Frontal cortex (tissue), 4 donors: ENCODE measurements around the gene NTSR2. TPM values are rescaled to one million over a fixed set of nuclear protein-coding genes. Genes with fewer than 3 reads are reported as not detected.

Experiments
- DNase-seq, 2 donors: peaks; one replicate each; pipeline ENCODE4 v3.0.0; 2012; ENCODE audit warnings: low spot score in 2 of 2
- FAIRE-seq: peaks from 2 replicates; lab custom pipeline; 2012; peaks lifted over from hg19 to GRCh38; lab: Jason Lieb, UNC
- total RNA-seq: library from RNA; depleted of rRNA; stranded (reverse); fragments of >200 nt; gene quantifications from one replicate; pipeline ENCODE4 v1.2.3, GENCODE V29; 2014
- donor health status: control.
- donor health status: control.
- donor health status: control.

NTSR2 gene
- total RNA-seq, 1 donor from 2014 or later, result 0.82 TPM

GRCh38 chr2:11635141-11635540, 34.9 kb downstream of the NTSR2 start:
- DNase-seq (no peak), FAIRE-seq (no peak)

- DNase-seq (no peak), FAIRE-seq (no peak)
Observed at GRCh38 chr2:11634584-11634983, 35.4 kb downstream of the NTSR2 start.

DNA sequence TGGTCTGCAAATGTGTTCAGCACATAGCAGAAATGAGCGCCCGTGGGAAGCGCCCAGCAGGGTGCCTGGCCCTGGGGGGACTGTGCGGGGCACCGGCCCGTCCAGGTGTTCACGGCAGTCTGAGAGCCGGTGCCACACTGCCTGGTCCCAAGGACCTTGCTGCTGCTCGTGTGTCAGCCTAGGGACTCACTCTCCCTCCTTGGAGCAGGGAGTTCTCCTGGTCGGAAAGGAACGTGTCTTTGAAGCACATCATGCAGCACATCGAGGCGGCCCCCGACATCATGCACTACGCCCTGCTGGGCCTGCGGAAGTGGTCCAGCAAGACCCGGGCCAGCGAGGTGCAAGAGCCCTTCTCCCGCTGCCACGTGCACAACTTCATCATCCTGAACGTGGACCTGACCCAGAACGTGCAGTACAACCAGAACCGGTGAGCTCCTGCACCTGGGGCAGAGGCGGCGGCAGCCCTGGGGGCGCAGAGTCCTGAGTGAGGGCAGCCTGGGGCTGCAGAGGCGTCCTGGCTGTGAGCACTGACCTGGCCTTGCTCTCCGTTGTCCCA, 36.0 kb downstream of the NTSR2 start:
- DNase-seq, result no peak
- no peak for FAIRE-seq

DNA sequence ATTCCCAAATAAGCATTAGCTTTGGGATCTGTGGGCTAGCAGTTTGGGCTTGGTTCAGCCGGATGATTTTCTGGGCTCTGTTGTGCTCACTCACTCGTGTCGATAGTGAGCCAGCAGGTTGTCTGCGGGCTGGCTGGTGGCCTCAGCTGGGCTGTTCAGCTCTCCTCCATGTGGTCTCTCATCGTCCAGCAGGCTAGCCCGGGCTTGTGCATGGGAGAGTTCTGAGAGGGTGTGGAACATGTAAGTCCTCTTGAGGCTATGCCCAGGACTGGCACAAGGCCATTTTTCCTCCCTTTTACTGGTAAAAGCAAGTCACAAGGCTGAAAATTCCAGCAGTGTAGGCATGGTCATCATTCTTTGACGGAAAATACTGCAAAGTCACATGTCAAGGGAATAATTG, 38.5 kb downstream of the NTSR2 start:
- FAIRE-seq, result no peak

DNA sequence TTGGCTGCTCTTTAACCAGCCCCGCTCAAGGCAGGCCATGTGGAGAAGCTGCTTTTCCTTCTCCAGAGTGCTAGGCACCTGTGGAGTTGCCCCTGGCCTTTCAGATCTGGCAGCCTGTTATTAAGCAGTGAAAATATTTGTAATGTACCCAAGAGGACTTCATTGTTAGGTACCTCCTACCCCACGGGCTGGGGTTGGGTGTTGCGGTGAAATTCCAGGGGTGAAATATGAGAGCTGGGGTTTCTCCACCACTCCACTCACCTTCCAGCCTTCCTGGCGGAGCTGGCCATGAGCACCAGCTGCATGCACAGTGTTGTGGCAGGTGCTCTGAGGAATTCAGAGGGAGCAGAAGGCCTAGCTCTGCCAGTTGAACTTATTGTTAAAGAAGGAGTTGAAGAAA, 39.1 kb downstream of the NTSR2 start:
- no peak for FAIRE-seq

More for the DNA sequence above, 38.5 kb downstream of the NTSR2 start:
- DNase-seq, result no peak

GRCh38 chr2:11629851-11630250, 40.1 kb downstream of the NTSR2 start:
- FAIRE-seq, result no peak
- DNase-seq, result no peak

More for the DNA sequence above, 39.1 kb downstream of the NTSR2 start:
- DNase-seq, result no peak

GRCh38 chr2:11629215-11629614, 40.8 kb downstream of the NTSR2 start:
- FAIRE-seq, result no peak
- no peak for DNase-seq

DNA sequence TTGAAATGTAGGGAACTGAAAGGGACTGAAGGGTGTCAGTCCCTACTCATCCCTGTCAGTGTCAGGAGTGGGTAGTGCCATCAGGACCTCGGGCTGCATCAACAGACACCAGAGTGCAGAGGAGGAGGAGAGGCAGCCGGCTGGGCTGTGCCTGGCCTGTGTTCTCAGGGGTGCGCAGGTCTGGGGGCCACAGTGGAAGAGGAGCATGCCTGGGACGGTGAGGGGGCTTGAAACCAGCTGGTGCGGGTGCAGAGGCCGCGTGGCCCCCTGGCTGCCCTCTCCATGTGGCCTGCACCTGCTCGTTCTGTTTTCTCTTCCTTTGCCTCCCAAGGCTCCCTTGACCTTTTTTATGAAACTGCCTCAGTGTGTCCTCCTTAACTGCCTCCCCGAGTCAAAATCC, 41.3 kb downstream of the NTSR2 start:
- no peak for FAIRE-seq
- DNase-seq, result no peak

DNA sequence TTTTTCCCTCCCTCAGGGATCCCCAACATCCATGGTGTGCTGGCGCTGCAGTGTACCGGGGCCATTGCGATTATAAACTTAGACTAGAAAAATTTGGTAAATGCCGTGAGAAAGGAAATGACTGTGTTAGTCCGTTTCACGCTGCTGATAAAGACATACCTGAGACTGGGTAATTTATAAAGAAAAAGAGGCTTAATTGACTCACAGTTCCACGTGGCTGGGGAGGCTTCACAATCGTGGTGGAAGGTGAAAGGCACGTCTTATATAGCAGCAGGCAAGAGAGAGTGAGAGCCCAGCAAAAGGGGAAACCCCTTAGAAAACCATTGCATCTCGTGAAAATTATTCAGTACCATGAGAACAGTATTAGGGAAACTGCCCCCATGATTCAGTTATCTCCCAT, 44.3 kb downstream of the NTSR2 start:
- no peak for FAIRE-seq
- no peak for DNase-seq

DNA sequence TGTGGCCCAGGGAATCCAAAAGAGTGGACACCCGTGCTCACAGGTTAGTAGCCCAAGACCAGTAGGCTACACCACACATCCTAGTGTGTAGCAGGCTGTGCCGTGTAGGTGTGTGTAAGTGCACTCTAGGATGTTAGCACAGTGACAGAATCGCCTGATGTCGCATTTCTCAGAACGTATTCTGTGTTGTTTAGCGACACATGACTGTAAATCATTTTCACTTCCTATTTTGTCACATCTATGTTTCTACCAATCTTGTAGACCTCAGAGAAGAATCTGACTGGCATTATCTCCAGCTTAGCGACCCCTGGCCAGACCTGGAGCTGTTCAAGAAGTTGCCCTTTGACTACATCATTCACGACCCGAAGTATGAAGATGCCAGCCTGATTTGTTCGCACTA, 45.1 kb downstream of the NTSR2 start:
- FAIRE-seq (no peak), DNase-seq (no peak)

DNA sequence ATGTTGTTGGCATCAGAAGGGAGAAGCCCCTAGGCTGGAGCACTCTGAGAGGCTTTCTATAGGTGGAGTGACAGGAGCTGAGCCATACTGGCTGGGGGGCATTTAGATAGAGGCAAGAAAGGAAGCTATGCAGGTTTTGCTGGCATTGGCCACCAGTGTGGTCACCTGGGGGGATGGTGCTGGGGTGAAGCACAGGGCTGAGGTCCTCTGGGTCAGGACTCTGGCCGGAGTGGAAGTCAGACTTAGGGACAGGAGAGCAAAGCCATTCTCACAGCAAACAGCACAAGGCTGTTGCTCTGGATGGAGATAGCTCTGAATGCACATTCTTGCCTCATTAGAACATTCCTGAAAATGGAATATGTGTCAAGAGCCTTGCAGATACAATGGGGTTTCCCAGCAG, 47.4 kb downstream of the NTSR2 start:
- DNase-seq, result no peak
- no peak for FAIRE-seq

- FAIRE-seq (no peak), DNase-seq (no peak)
Observed at GRCh38 chr2:11621410-11621809, 48.6 kb downstream of the NTSR2 start.

GRCh38 chr2:11618708-11619062, 51.3 kb downstream of the NTSR2 start:
- FAIRE-seq (no peak), DNase-seq (no peak)

DNA sequence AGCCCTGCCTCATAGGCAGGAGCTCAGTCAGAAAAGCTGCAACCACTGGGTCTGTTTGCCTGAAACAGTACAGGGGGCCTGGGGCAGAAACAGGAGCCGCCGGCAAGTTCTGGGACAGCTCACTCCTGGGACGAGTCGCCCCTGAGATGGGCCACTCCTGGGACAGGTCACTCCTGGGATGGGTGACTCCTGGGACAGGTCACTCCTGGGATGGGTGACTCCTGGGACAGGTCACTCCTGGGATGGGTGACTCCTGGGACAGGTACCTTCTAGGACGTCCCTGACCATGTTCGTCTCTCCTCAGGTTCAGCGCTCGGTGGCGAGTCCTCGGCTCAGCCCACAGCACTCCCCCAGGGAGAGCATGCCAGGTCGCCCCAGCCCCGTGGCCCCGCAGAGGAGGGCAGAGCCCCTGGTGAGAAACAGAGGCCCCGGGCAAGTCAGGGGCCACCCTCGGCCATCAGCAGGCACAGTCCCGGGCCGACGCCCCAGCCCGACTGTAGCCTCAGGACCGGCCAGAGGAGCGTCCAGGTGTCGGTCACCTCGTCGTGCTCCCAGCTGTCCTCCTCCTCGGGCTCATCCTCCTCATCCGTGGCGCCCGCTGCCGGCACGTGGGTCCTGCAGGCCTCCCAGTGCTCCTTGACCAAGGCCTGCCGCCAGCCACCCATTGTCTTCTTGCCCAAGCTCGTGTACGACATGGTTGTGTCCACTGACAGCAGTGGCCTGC, 51.8 kb downstream of the NTSR2 start:
- FAIRE-seq (no peak), DNase-seq (no peak)

DNA sequence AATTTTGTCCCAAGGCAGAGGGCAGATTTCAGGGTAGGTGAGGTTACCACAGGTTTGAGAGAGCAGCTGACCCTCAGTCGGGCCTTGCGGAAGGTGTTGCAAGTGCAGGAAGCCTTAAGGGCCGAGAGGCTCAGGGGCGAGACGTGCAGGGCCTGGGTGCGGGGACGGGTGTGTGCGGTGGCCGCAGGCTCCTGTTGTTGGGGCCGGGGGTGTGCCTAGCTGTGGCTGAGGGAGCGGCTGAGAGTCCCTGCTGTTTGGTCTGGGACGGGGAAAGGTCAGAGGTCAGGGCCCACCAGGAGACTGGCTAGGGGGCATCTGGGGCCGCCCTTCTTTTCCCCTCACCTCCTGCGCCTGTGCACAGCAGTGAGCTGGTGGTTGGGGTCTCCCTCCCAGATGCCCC, 52.5 kb downstream of the NTSR2 start:
- DNase-seq, result no peak

GRCh38 chr2:11616851-11617415, 53.1 kb downstream of the NTSR2 start:
- FAIRE-seq, result no peak
- no peak for DNase-seq

More for the DNA sequence above, 52.5 kb downstream of the NTSR2 start:
- no peak for FAIRE-seq

DNA sequence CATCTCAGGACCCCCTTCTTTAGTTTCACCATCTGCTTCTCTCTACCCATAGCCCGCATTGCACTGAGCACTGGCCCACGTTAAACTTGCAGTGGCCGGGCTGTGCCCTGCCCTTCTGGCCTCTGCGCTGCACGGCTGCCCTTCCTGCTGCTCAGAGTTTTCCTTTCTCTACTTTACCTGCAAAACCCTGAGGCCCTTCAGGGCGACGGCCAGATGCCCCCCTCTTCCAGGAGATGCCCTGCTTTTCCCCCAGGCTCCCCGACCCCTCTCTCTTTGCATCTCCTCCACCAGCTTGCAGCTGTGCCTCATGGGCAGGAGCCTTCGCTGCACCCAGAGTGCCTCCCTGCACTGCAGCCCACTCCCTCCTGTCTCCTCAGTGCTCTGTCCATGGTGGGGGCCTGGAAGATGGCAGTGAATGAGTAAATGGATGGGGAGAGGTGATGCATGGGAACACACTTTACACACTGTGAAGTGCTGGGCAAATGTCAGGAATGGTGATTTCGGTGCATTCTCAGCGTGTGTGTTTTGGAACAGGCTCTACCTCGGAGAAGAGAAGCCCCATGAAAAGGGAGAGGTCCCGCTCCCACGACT, 53.8 kb downstream of the NTSR2 start:
- DNase-seq (no peak), FAIRE-seq (no peak)

GRCh38 chr2:11615209-11615608, 54.8 kb downstream of the NTSR2 start:
- DNase-seq (no peak), FAIRE-seq (no peak)

GRCh38 chr2:11613297-11613696, 56.7 kb downstream of the NTSR2 start:
- no peak for FAIRE-seq
- no peak for DNase-seq

- DNase-seq (no peak), FAIRE-seq (no peak)
Observed at GRCh38 chr2:11612553-11613215, 57.3 kb downstream of the NTSR2 start.

DNA sequence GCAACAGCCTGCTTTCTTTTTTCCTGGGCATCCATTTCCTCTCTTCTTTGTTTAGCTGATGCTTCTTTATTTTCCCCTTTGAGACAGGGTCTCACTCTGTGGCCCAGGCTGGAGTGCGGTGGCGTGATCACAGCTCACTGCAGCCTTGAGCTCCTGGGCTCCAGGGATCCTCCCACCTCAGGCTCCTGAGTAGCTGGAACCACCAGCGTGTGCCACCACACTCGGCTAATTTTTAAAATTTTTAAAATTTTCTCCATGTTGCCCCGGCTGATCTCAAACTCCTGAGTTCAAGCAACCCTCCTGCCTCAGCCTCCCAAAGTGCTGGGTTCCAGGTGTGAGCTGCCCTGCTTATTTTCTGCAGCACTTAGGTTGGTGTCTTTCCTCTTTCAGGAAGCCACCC, 58.7 kb downstream of the NTSR2 start:
- no peak for DNase-seq

More for the DNA sequence above, 58.7 kb downstream of the NTSR2 start:
- FAIRE-seq, result no peak
